Hepatocyte (in vitro differentiated cells): Measurements from ENCODE around the gene SEMA5A.

Experiments
- EZH2 ChIP-seq: fragments of 200-600 bp; sonication (generic); IDR thresholded peaks from 2 replicates; pipeline ENCODE4 v1.6.1; 2016; ENCODE audit warnings: antibody characterized with exemption, mild to moderate bottlenecking, borderline replicate concordance
- EZH2phosphoT487 ChIP-seq: fragments of 200-600 bp; sonication (generic); IDR thresholded peaks from one replicate; pipeline ENCODE4 v1.6.1; 2018; ENCODE audit warnings: antibody characterized with exemption, mild to moderate bottlenecking, low read depth, moderate library complexity; ENCODE audit not compliant: unreplicated experiment, severe bottlenecking
- TF ChIP-seq, protein P1 (sequence below): fragments of 200-600 bp; sonication (generic); IDR thresholded peaks from 2 replicates; pipeline ENCODE4 v1.5.1; 2016; ENCODE audit warnings: antibody characterized with exemption, mild to moderate bottlenecking; ENCODE audit not compliant: poor library complexity

DNA sequence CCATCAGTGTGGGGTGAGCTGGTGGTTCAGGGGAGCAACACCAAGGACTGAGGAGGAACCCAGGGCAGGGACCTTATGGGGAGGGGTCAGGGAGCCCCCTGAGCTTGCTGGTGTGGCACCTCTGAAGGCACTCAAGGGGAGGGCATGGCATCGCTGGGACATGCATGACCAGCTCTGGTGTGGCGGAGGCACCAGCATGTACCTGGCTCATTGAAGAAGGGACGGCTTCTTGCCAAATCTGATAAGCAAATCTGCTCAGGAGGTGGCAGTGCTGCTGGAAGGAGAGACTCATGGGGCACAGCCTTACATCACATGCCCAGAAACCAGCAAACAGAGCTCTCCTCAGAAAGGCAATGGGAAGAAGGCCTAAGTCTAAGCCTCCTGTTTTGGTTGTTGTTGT, 421.8 kb downstream of the SEMA5A start:
- TF ChIP-seq, protein P1, sequence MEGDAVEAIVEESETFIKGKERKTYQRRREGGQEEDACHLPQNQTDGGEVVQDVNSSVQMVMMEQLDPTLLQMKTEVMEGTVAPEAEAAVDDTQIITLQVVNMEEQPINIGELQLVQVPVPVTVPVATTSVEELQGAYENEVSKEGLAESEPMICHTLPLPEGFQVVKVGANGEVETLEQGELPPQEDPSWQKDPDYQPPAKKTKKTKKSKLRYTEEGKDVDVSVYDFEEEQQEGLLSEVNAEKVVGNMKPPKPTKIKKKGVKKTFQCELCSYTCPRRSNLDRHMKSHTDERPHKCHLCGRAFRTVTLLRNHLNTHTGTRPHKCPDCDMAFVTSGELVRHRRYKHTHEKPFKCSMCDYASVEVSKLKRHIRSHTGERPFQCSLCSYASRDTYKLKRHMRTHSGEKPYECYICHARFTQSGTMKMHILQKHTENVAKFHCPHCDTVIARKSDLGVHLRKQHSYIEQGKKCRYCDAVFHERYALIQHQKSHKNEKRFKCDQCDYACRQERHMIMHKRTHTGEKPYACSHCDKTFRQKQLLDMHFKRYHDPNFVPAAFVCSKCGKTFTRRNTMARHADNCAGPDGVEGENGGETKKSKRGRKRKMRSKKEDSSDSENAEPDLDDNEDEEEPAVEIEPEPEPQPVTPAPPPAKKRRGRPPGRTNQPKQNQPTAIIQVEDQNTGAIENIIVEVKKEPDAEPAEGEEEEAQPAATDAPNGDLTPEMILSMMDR = no peak
- TF ChIP-seq EZH2 (no peak), EZH2phosphoT487 (no peak)
